Heart left ventricle (tissue), 16 donors: ENCODE results near the gene EPHB6. TPM values are rescaled to one million over a fixed set of nuclear protein-coding genes. Genes with fewer than 3 reads are reported as not detected.
A peak's percentile ranks its signal among the peaks of the same experiment; 100 is the strongest.

Experiments used
- ATAC-seq, 4 donors: fragments of 200-7000 bp; cut with Tn5 transposase; one replicate each; pipeline ENCODE4 v1.9.1; 2020 to 2022; ENCODE audit warnings: moderate library complexity in 4 of 4, mild to moderate bottlenecking in 3 of 4, moderate number of reproducible peaks in 1 of 4
- DNase-seq, 5 donors: peaks; one replicate each; pipeline ENCODE4 v3.0.0-alpha.2; 2020
- H3K27ac ChIP-seq, 12 donors: fragments of 200-600 bp; sonication (generic) in 4 of 12; one replicate each; pipeline versions ENCODE4 v1.5.0 to v1.8.0; 2016 to 2022; ENCODE audit warnings: mild to moderate bottlenecking in 2 of 12
- H3K27me3 ChIP-seq, 9 donors: fragments of 200-600 bp; sonication (generic) in 2 of 9; one replicate each; pipeline versions ENCODE4 v1.5.1 to v1.8.0; 2016 to 2022; ENCODE audit warnings: mild to moderate bottlenecking in 3 of 9
- H3K36me3 ChIP-seq, 9 donors: fragments of 200-600 bp; sonication (generic) in 2 of 9; one replicate each; pipeline versions ENCODE4 v1.5.0 to v1.8.0; 2018 to 2022; ENCODE audit warnings: mild to moderate bottlenecking in 2 of 9
- H3K4me1 ChIP-seq, 12 donors: fragments of 200-600 bp; sonication (generic) in 4 of 12; one replicate each; pipeline versions ENCODE4 v1.5.0 to v1.8.0; 2016 to 2022; ENCODE audit warnings: mild to moderate bottlenecking in 3 of 12
- H3K4me3 ChIP-seq, 12 donors: fragments of 200-600 bp; sonication (generic) in 4 of 12; one replicate each; pipeline versions ENCODE4 v1.5.0 to v1.8.0; 2017 to 2022; ENCODE audit warnings: mild to moderate bottlenecking in 9 of 12, moderate library complexity in 4 of 12
- H3K9me3 ChIP-seq, 12 donors: fragments of 200-600 bp; sonication (generic) in 4 of 12; one replicate each; pipeline versions ENCODE4 v1.5.0 to v1.8.0; 2016 to 2022; ENCODE audit warnings: mild to moderate bottlenecking in 1 of 12
- CTCF ChIP-seq, 12 donors: fragments of 200-600 bp; sonication (generic) in 4 of 12; IDR thresholded peaks; one replicate each; pipeline versions ENCODE4 v1.5.0 to v1.8.0; 2018 to 2022; ENCODE audit warnings: antibody characterized with exemption in 12 of 12, mild to moderate bottlenecking in 5 of 12
- POLR2A ChIP-seq, 2 donors: fragments of 450-650 bp; IDR thresholded peaks; one replicate each; pipeline ENCODE4 v1.6.1; 2017; ENCODE audit warnings: antibody characterized with exemption in 2 of 2, mild to moderate bottlenecking in 2 of 2, moderate library complexity in 2 of 2
- WGBS, 4 donors: extraction: QIAGEN DNeasy Blood & Tissue Kit in 2 of 4; methylation state at CpG; one replicate each; pipeline versions ENCODE4 v1.1.5 to v1.1.7; 2013 to 2018; 5-methylcytosine and 5-hydroxymethylcytosine counted together
- intact Hi-C, 10 donors: fragments of 100-400 bp; cut with DNase I; formaldehyde crosslinking; loops; one replicate each; pipeline versions ENCODE4 v1.11.1 to v1.14.2; 2022
- polyA plus RNA-seq, 2 donors: library from polyadenylated mRNA; stranded (reverse); fragments of 200-250 nt; gene quantifications; one replicate each; pipeline ENCODE4 v1.2.3, GENCODE V29; 2013
- total RNA-seq, 9 donors: library from RNA; depleted of rRNA in 2 of 9; stranded (reverse); fragments of >200 nt in 2 of 9; fragmentation: NEBNext Ultra II Directional in 3 of 9; extraction: Animal tissue kit (Norgen Biotek cat#: 25700) in 3 of 9; gene quantifications; one replicate each; pipeline versions ENCODE4 v1.1.0 to v1.2.4, GENCODE V29; 2016 to 2023
- donor health status: ischemic (EF 13 %, LVEDD 7.1; RV severe dilation, severe dysfunction).
- donor health status: healthy with polysubstance abuse.
- donor health status: DM: no; HTN: yes; CAD: no.
- donor health status: DM: no; HTN: no; CAD: no.
- donor health status: ischemic (EF 25% LVEDD 6.9; RV normal size, moderate dysfunction).
- donor health status: ischemic (EF 25% LVEDD 5.7; RV mildly dilated, moderate dysfunction).
- donor health status: healthy.
- donor health status: DM: yes; HTN: yes; CAD: no.
- donor health status: ischemic (EF 35%, LVEDD 5.7; RV mildly dilated, moderate dysfunction).
- donor health status: nonischemic (EF 11% LVEDD 7.7; RV severe dilation, severe dysfunction).
- donor health status: DM: yes; HTN: yes; CAD: no.
- donor health status: PGD.
- donor health status: ischemic (EF 29% LVEDD 5.4; RV normal size, mild dysfunction).
- donor health status: nonischemic (EF 23%, LVEDD 6.1; RV moderate dilation, normal function).

Gene EPHB6
- total and polyA plus RNA-seq, 11 donors = 1.5 to 20.3 (median 3.3) TPM

- WGBS, 4 donors = 76 to 86% (median 80%) methylated on average over 7 of the region's 7 CpGs
- intact Hi-C loops = no loop called here
Observed at GRCh38 chr7:142883571-142884285, 28.9 kb downstream of the EPHB6 start.

GRCh38 chr7:142884286-142884640 is 29.4 kb downstream of the EPHB6 start:
- Histone ChIP-seq H3K4me1 (no peaks in the 10 kb centered on the region), H3K9me3 (no peaks in the 10 kb centered on the region), H3K36me3 (no peaks in the 10 kb centered on the region), H3K4me3 (no peak overlapping the region), H3K27ac (no peak overlapping the region), H3K27me3 (peaks cover 0 to 39% (median 9%) of the 10 kb centered on the region in 9 donors)
- TF ChIP-seq CTCF (IDR thresholded peaks at IDR 0.05) (no peak), POLR2A (IDR thresholded peaks at IDR 0.05) (no peak)
- DNase-seq = peak in 1 of 5 donors; percentile 8
- ATAC-seq = no peak
- intact Hi-C loops = no loop called here
- 73 to 89% (median 79%) methylated on average over 2 to 4 of the region's 4 CpGs for WGBS, 4 donors

More at GRCh38 chr7:142883571-142884285, 28.9 kb downstream of the EPHB6 start:
- ATAC-seq = no peak
- H3K27ac ChIP-seq = no peak overlapping the region
- no peaks in the 10 kb centered on the region for H3K36me3 ChIP-seq
- H3K4me3 ChIP-seq = no peak overlapping the region
- peaks cover 0 to 43% (median 4%) of the 10 kb centered on the region in 9 donors for H3K27me3 ChIP-seq
- no peaks in the 10 kb centered on the region for H3K4me1 ChIP-seq
- H3K9me3 ChIP-seq = no peaks in the 10 kb centered on the region
- no peak for TF ChIP-seq POLR2A (IDR thresholded peaks at IDR 0.05)
- no peak for TF ChIP-seq CTCF (IDR thresholded peaks at IDR 0.05)
- peak in 1 of 5 donors; percentile 11 for DNase-seq

GRCh38 chr7:142885311-142886230 is 30.7 kb downstream of the EPHB6 start, which contains the start of gene TRPV6:
Gene TRPV6 (minus strand): TSS chr7:142885745.
- 47 to 55% (median 55%) methylated on average over 13 to 16 of the region's 16 CpGs for WGBS, 4 donors
- DNase-seq = peak in 1 of 5 donors; percentile 10
- Histone ChIP-seq H3K4me3 (no peak within 1 kb of the TSS), H3K9me3 (no peaks in the 10 kb centered on the region), H3K27ac (no peak within 1 kb of the TSS), H3K4me1 (no peaks in the 10 kb centered on the region), H3K27me3 (peaks cover 0 to 30% (median 7%) of the 10 kb centered on the region in 9 donors), H3K36me3 (no peaks in the 10 kb centered on the region)
- ATAC-seq = peak in 1 of 4 donors; percentile 38
- TF ChIP-seq CTCF (IDR thresholded peaks at IDR 0.05) (no peak), POLR2A (IDR thresholded peaks at IDR 0.05) (no peak)
- intact Hi-C loops = no loop called here

- no peaks in the 10 kb centered on the region for H3K36me3 ChIP-seq
- peaks cover 0 to 21% (median 5%) of the 10 kb centered on the region in 9 donors for H3K27me3 ChIP-seq
- DNase-seq (peak in 1 of 5 donors; percentile 8), ATAC-seq (no peak)
- intact Hi-C loops = no loop called here
- no peak overlapping the region for H3K27ac ChIP-seq
- H3K4me1 ChIP-seq = no peaks in the 10 kb centered on the region
- WGBS, 4 donors = 74 to 83% (median 75%) methylated on average over 7 of the region's 7 CpGs
- TF ChIP-seq CTCF (IDR thresholded peaks at IDR 0.05) = no peak
- no peak for TF ChIP-seq POLR2A (IDR thresholded peaks at IDR 0.05)
- no peaks in the 10 kb centered on the region for H3K9me3 ChIP-seq
- H3K4me3 ChIP-seq = no peak overlapping the region
Observed at GRCh38 chr7:142886866-142887265, 32.0 kb downstream of the EPHB6 start.
